ENCODE data around the gene TPM1.

DNA sequence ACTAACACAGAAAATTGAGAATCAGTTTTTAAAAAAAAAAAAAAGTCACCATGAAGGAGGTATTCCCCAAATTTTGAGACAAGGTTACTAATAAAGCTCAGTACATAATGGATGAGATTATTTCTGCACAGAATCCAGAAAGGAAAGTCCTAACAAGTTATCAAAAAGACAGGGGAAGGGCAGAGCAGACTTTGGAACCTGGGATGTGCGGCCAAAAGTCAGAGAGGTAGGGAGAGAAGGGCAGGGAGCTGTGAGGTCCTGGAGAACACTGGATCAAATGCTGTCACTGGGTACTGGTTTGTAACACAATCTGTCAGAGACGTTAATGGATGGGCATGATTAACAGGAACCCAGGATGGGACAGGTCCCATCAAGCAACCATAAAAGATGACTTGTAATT is 67.0 kb downstream of the TPM1 start:
- TF ChIP-seq, protein P1, sequence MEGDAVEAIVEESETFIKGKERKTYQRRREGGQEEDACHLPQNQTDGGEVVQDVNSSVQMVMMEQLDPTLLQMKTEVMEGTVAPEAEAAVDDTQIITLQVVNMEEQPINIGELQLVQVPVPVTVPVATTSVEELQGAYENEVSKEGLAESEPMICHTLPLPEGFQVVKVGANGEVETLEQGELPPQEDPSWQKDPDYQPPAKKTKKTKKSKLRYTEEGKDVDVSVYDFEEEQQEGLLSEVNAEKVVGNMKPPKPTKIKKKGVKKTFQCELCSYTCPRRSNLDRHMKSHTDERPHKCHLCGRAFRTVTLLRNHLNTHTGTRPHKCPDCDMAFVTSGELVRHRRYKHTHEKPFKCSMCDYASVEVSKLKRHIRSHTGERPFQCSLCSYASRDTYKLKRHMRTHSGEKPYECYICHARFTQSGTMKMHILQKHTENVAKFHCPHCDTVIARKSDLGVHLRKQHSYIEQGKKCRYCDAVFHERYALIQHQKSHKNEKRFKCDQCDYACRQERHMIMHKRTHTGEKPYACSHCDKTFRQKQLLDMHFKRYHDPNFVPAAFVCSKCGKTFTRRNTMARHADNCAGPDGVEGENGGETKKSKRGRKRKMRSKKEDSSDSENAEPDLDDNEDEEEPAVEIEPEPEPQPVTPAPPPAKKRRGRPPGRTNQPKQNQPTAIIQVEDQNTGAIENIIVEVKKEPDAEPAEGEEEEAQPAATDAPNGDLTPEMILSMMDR (IDR thresholded peaks at IDR 0.05; ENCODE audit: low read depth, low read length, missing input control), result no peak
- TF ChIP-seq, protein P2, sequence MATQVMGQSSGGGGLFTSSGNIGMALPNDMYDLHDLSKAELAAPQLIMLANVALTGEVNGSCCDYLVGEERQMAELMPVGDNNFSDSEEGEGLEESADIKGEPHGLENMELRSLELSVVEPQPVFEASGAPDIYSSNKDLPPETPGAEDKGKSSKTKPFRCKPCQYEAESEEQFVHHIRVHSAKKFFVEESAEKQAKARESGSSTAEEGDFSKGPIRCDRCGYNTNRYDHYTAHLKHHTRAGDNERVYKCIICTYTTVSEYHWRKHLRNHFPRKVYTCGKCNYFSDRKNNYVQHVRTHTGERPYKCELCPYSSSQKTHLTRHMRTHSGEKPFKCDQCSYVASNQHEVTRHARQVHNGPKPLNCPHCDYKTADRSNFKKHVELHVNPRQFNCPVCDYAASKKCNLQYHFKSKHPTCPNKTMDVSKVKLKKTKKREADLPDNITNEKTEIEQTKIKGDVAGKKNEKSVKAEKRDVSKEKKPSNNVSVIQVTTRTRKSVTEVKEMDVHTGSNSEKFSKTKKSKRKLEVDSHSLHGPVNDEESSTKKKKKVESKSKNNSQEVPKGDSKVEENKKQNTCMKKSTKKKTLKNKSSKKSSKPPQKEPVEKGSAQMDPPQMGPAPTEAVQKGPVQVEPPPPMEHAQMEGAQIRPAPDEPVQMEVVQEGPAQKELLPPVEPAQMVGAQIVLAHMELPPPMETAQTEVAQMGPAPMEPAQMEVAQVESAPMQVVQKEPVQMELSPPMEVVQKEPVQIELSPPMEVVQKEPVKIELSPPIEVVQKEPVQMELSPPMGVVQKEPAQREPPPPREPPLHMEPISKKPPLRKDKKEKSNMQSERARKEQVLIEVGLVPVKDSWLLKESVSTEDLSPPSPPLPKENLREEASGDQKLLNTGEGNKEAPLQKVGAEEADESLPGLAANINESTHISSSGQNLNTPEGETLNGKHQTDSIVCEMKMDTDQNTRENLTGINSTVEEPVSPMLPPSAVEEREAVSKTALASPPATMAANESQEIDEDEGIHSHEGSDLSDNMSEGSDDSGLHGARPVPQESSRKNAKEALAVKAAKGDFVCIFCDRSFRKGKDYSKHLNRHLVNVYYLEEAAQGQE (IDR thresholded peaks at IDR 0.05), result no peak
- TF ChIP-seq JUND (IDR thresholded peaks at IDR 0.05) (peak in 1 of 2 donors; percentile 39), RAD21 (IDR thresholded peaks at IDR 0.05) (peak; percentile 6 to 23), TAF1 (conservative IDR thresholded peaks at IDR 0.05) (no peak), YY1 (IDR thresholded peaks at IDR 0.05) (no peak), EGR1 (IDR thresholded peaks at IDR 0.05; ENCODE audit: low read depth in 2 of 2) (no peak), RXRA (IDR thresholded peaks at IDR 0.05) (peak; percentile 45 to 50), GABPA (IDR thresholded peaks at IDR 0.05 in 1 of 2, conservative IDR thresholded peaks at IDR 0.05 in 1 of 2) (no peak), FOXA1 (IDR thresholded peaks at IDR 0.05) (no peak)
- TF ChIP-seq, protein P3, sequence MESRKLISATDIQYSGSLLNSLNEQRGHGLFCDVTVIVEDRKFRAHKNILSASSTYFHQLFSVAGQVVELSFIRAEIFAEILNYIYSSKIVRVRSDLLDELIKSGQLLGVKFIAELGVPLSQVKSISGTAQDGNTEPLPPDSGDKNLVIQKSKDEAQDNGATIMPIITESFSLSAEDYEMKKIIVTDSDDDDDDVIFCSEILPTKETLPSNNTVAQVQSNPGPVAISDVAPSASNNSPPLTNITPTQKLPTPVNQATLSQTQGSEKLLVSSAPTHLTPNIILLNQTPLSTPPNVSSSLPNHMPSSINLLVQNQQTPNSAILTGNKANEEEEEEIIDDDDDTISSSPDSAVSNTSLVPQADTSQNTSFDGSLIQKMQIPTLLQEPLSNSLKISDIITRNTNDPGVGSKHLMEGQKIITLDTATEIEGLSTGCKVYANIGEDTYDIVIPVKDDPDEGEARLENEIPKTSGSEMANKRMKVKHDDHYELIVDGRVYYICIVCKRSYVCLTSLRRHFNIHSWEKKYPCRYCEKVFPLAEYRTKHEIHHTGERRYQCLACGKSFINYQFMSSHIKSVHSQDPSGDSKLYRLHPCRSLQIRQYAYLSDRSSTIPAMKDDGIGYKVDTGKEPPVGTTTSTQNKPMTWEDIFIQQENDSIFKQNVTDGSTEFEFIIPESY (IDR thresholded peaks at IDR 0.05), result no peak
- TF ChIP-seq, protein P4, sequence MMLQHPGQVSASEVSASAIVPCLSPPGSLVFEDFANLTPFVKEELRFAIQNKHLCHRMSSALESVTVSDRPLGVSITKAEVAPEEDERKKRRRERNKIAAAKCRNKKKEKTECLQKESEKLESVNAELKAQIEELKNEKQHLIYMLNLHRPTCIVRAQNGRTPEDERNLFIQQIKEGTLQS (IDR thresholded peaks at IDR 0.05), result no peak
- TF ChIP-seq, protein P5, sequence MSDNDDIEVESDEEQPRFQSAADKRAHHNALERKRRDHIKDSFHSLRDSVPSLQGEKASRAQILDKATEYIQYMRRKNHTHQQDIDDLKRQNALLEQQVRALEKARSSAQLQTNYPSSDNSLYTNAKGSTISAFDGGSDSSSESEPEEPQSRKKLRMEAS (IDR thresholded peaks at IDR 0.05), result no peak

Data from liver (tissue), 3 donors.